NCI-H2196 treated with DMSO at 0.1 percent for 48 hours (cell line): ENCODE results near the gene GDA.

ENCODE experiments used
- DNase-seq: peaks from one replicate; lab custom pipeline; 2025; ENCODE audit not compliant: unreplicated experiment; lab: John Stamatoyannopoulos, UW

Gene GDA

DNA sequence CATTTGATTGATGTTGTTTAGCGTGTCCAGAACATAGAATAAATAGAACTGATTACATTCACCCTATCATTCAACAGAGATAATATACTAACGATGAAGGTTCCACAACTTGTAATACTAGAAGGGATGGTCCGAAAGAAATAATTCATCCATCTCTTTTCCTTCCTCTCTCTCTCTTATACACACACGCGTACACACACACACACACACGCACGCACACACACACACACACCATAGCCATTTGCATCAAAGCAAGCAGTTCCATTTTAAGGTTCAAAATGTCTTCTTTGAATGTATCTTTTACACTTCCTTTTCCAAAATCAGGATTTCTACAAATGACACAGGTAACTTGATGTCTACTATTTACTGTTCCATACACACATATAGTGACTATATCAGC is 887 bp downstream of the GDA start:
- no peak for DNase-seq

DNA sequence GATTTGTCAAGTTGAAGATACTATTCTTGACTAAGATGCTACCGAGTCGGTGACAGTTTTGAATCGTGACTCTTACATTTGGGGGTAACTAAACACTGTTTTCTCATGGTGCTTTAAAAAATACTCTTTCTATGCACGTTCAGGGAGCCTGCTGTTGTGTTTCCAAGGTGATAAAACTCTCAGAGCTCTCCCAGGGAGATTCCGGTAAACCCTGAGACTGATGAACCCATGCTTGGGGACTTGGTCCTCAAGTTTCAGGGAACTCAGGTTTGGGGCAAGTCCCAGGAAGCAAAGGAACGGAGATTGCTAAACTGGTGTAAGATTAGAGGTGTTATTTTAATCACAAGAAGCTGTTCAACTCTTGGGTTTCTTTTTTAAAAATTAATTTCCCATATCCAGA is 1.4 kb downstream of the GDA start:
- no peak for DNase-seq

DNA sequence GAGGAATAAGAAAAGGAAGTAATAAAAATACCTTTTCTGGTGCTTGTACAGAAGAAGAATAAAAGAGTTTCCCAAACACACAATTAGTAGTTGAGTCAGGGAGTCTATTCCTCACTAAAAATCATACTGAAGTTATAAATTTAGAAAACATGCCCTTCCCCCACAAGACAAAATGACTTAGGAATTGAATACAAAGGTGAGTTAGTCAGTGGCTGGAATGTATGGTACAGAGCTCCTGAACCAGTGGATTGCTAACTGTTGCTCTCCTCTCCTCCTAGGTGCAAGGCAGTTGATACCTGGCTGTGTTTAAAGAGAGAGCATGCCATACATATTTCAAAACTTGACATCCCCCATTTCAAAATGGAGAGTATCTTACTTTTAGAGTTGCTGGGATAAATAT is 1.9 kb downstream of the GDA start:
- DNase-seq: no peak

DNA sequence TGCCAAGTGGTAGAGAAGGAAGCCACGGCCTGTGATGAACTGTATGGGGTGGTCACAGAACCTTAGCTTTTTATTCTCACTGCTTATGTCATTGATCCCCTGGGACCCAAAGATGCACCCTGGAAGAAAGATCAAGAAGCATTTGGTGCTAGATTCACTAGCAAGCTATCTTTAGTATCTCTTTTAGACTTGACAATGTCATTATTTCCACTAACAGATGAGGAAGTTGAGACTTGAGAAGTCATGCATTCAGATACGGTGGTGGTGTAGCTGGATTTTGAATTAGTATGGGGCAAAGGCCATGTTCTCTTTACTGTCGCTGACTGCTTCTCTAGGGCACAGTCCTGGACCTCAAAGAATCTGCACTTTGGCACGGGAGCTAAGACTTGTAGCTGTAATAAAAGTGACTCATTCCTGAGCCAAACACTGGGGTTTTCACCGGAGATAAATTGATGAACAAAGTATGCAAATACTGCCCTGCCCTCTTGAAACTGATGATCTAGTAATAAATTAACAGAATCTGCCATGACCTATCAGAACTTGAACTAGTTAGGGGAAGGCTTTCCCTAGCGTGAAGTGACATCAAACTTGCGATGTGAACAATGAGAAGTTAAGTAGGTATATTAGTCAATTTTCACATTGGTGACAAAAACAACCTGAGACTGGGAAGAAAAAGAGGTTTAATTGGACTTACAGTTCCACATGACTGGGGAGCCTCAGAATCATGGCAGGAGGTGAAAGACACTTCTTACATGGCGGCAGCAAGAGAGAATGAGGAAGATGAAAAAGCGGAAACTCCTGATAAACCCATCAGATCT is 5.4 kb downstream of the GDA start:
- no peak for DNase-seq

DNA sequence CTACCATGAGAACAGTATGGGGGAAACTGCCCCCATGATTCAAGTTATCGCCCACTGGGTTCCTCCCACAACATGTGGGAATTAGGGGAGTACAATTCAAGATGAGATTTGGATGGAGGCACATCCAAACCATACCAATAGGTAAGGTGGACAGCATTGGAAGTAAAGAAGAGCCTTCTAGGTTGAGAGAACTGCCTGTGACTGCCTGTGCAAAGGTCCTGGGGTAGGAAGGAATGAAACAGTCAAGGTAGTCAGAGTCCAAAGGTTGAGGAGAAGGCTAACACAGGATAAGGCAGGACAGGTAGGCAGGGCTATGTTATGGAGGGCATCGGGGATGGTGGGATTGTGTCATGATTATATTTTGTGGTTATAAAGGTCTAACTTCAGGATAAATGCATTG is 6.1 kb downstream of the GDA start:
- DNase-seq: no peak

DNA sequence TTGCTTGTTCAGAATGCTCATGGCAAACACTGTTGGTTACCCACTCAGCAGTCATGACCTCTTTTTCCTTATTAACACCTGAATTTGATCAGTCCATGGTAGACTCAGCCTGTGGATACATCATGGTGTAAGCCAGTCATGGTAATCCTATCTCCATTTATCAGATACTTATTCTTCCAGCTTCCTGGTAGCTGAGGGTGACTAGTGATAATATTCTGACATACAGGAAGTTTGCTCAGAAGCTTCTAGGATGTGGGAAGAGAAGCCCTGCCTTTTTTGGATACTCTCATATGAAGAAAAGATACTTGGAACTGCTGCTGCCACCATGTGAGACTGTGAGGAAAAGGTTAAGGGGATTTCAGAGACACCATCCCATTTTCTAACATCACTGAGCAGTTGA is 7.3 kb downstream of the GDA start:
- no peak for DNase-seq

DNA sequence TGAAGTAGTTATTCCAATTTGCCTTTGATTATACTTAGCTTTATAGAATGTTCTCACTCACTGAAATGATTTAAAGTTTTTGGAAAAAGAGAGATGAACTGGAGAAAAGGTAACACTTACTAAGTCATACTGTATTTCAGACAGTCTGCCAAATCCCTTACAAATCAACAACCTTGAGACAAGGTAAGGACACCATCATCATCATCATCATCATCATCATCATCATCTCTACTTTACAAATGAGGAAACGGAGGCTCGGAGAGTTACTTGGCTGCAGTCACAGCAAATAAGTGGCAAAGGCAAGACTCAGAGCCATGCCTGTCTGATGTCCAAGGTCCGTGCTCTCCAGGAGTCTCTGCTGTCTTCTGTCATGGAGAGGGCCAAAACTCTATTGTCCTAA is 9.4 kb downstream of the GDA start:
- DNase-seq: no peak

DNA sequence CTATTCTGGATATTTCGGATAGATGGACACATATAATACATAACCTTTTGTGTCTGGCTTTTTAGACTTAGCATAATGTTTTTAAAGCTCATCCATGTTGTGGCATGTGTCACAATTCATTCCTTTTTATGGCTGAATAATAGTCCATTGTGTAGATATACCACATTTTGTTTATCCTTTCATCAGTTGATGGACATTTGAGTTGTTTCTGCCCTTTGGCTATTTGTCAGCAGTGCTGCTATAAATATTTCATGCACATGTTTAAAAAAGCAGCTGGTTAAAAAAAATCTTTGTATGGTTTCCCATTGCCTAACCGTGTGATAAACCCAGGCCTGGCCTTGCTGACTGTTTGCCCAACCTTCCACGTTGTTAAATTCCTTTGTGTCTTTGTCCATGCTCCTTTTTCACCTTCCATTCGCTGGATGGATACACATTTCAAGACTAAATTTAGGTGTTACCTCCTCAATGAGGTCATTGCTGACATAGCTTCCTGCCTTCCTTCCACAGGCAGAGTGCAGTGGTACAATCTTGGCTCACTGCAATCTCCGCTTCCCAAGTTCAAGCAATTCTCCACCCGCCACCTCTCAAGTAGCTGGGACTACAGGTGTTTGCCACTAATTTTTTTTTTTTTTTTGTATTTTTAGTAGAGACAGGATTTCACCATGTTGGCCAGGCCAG is 11.3 kb downstream of the GDA start:
- no peak for DNase-seq

DNA sequence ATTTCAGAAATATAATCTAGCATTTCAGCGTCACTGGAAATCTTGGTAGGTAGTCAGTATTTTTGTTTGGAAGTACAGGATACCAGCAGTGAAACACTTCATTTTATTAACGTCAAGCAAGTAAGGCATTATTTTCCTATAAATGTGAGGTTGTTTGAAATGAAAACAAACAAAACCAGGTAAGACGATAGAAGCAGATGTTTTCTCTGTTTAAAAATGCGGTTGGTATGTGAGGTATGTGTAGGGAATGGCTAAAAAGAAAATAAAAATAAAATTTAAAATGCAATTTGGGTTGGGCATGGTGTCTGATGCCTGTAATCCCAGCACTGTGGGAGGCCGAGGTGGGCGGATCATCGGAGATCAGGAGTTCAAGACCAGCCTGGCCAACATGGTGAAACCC is 16.1 kb downstream of the GDA start:
- DNase-seq: no peak

DNA sequence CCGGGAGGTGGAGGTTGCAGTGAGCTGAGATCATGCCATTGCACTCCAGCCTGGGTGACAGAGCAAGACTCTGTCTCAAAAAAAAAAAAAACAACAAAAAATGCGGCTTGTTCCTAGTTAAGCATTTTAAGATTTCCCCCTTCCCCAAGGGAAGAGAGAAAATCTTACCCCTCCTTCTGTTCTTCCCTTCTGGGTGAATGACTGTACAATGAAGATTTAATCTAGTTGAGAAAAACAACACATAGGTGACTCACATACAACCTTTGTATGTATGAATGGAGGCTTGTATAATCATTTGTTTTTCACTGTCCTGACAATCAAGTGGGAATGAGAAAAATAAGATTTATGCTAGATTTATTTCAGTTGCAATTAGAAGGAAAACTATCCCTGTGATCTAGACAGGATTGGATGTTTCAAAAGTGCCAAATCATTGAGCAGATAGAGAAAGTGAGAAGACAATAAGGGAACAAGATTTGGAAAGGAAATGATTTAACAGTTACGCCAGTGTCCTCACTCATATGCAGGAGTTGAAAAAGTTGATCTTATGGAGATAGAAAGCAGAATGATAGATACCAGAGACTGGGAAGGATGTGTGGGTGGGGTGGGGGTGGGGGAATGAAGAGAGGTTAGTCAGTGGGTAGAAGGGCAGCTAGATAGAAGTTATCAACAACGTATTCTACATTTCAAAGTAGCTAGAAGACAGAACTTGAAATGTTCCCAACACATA is 16.7 kb downstream of the GDA start:
- DNase-seq: no peak

DNA sequence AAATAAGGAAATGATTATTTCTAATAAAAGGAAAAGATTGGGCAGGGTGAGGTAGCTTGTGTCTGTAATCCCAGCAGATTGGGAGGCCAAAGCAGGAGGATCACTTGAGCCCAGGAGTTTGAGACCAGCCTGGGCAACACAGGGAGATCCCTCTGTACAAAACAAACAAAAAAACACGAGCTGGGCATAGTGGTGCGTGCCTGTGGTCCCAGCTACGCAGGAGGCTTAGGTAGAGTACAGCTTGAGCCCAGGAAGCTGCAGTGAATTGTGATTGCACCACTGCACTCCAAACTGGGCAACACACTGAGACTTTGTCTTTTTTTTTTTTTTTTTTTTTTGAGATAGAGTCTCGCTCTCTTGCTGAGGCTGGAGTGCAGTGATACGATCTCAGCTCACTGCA is 18.8 kb downstream of the GDA start:
- no peak for DNase-seq

DNA sequence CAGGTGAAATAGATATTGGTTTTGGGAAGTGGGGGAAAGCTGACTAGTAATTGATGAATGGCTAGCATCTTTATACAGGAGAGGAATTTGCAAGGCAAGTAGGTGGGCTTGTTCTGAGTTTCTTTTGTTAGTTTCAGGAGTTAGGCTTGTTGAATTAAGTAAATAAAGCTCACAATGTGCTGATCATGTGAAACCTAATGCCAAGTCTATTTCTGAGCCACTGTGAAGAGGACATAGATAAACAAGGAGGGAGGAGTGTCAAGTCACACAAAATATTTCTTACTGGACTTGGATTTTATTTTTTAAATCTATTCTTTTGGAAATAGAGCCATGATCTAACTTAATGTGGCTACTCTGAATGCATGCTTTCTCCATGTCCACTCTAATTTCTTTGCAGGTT is 19.9 kb downstream of the GDA start:
- DNase-seq: no peak

DNA sequence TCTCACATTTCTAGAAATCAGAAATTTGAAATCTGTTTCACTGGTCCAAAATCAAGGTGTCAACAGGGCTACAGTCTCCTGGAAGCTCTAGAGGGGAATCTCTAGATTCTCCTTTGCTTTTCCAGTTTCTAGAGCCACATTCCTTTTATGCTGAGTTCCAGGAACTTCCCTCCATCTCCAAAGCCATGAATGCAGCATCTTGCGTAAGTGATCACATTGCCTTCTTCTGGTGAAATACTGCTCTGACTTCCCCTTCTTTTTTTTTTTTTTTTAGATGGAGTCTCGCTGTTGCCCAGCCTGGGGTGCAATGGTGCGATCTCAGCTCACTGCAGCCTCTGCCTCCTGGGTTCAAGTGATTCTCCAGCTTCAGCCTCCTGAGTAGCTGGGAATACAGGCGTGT is 23.8 kb downstream of the GDA start:
- no peak for DNase-seq

DNA sequence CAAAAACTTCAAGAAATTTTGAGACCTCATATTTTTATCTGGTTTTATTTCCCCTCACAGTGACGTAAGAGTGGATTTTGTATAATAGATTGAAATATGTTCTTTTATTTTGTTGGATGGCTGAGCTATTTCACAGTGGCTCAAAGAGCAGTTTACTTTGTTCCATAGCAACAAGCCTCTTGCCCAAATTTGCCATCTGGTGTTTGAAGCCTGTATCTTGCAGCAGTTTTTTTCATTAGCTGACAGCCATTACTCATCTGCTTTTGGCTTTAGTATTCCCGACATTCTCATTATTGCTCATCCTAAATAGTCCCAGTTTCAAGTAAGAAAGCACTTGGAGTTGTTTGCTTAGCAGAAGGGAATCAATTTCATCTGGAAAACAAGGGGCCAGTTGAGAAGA is 36.3 kb downstream of the GDA start:
- no peak for DNase-seq

DNA sequence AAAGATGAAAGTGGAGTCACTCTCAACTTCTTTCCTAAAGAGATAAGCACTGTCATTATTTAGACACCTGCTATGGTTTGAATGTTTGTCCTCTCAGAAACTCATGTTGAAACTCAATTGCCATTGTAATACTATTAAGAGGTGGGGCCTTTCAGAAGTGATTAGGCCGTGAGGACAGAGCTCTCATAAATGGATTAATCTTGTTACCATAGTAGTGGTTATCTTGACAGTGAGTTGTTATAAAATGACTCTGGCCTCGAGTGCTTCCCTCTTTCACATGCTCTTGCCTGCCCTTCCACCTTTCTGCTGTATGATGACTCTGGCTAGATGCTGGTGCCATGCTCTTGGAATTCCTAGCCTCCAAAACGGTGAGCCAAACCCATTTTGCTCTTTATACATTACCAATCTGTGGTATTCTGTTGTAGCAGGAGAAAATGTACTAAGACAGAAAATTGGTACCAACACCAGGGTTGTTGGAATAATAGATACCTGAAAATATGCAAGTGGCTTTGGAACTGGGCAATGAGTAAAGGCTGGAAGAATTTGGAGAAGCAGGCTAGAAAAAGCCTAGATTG is 38.0 kb downstream of the GDA start:
- DNase-seq: no peak

DNA sequence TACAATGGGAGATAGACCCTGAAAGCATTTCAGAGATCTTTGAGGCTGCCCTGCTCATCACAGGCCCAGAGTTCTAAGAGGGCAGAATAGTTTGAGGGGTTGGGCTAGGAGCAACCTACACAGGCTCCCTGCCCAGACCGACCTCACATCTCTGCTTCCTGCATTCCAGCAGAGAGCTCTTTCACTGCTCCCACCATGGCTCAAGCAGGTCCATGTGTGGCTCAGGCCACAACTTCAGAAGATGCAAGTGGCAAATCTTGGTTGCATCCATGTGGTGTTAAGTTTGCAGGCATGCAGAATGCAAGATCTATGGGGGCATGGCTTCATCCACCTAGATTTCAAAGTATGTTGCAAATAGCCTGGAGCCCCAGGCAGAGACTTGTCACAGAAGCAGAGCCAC is 39.0 kb downstream of the GDA start:
- no peak for DNase-seq

DNA sequence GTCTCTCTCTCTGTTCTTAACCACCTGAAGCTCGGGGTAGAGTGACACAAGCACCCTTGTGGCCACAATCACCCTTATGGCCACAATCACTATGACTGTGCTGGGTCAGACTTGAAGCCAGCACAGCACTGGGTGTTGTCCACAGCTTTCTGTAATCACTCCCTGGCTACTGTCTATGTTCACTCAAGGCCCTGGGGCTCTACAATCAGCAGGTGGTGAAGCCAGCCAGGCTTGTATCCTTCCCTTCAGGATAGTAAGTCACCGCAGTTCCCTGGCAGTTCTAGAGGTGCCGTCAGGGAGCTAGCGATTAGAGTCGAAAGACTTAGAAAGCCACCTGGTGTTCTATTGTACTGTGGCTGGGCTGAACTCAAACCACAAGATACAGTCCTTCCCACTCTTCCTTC is 44.2 kb downstream of the GDA start:
- DNase-seq: no peak

DNA sequence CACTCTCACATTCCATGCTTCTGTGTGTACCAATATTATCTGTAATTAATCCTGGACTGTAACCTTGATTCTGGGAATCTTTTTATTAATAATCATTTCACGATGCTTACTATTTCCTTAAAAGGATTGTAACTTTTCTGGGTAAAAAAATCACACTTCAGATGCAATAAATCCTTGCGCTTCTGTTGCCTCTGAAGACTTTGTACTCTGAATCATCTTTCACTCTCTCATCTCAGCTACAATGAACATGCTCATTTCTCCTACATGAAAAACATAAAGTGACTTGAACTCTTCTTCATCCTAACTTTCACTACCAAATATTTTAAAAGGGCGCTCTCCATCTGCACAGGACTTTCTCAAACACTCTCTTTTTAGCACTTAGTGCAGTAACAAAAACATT is 50.0 kb downstream of the GDA start:
- DNase-seq: no peak

DNA sequence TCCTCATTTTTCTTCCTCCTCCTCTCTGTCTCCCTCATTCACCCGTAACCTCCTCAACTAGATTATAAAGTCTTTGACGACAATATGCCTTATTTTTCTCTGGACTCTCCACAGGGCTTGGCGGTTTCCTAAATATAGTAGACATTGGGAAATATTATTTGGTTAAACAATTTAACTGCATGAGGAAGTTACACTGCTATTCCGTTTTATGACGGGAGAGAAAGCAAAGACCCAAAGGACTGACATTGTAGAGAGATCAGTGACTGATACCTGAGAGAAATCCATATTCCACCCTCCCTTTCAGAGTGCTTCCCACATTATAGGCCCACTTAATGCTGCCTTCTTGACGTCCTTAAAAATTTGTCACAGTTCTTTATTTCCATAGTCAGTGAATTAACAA is 51.2 kb downstream of the GDA start:
- DNase-seq: no peak

DNA sequence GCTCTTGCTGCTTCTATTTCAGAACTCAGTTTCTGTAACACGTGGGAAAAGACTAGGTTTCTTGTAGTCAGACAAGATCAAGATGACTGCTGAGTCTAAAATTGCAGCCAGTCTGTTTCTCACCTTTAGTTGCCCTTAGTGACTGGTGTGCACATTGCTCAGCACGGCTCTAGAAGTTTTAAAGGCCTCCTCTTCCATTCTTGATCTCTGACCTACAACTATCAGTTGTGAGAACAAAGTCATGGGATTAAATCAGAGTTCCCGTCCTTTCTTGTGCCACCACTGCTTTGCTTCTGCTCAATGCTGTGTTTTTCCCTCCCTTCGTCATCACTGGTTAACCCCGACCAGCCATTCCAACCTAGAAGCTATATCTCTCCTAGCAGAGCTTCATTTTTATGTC is 52.8 kb downstream of the GDA start:
- DNase-seq: no peak

DNA sequence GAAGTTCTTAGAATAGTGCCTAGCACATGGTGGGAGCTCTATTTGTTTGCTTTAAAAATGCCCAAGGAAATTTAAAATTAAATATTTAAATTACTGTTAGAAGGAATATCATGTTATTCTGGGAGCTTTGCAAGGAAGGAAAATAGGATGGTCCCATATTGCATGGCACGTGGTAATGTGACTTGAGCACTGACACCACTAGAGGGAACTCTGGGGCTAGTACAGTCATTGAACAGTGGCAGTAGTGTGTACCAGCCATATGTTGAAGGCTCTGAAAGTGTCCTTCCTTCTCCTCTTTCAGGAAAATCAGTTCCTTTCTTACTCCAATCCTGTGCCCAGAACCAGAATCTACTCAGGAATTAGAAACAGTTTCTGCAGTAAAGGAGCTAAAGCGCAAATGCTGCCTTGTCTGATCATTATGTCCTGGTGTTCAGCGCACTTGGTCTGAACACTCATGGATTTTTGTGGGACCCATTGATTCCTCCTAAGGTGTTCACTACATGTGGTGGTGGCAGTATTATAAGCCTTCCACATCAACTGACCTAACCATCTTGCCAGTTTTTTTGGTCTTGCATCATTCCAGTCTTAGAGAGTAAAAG is 54.1 kb downstream of the GDA start:
- no peak for DNase-seq

DNA sequence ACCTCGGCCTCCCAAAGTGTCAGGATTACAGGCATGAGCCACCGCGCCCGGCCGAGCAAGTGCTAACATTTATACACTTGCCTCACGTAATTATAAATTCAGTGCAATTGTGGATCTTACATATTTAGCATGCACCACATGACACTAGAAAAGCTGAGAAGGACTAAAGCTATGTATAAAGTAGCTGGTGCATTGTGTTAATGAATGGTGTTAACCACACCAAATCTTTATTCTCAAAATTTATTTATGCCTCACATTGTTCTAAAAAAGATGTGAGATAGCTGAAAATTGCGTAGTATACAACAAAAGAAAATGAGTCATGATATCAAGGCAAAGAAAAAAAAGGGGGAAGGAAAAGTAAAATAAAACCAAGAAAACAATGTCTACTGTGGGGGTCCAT is 54.8 kb downstream of the GDA start:
- no peak for DNase-seq
